Thoracic aorta (tissue), 2 donors: ENCODE data around the gene PROCA1. TPM values are rescaled to one million over a fixed set of nuclear protein-coding genes. Genes with fewer than 3 reads are reported as not detected.
A peak's percentile ranks its signal among the peaks of the same experiment; 100 is the strongest.

Source experiments
- ATAC-seq: fragments of 150-250 bp; one replicate; pipeline ENCODE4 v1.8.0; 2017; ENCODE audit warnings: low read depth; ENCODE audit not compliant: insufficient number of reproducible peaks, low FRiP score
- DNase-seq: peaks from one replicate; pipeline ENCODE4 v3.0.0-alpha.2; 2020; ENCODE audit warnings: low spot score
- H3K27ac ChIP-seq, 2 donors: fragments of 200-600 bp; sonication (generic); 1 replicate in 1 of 2; 2 replicates in 1 of 2; pipeline ENCODE4 v1.5.1; 2016; ENCODE audit warnings: mild to moderate bottlenecking in 2 of 2, moderate library complexity in 2 of 2
- H3K27me3 ChIP-seq: fragments of 200-600 bp; sonication (generic); replicated peaks from 2 replicates; pipeline ENCODE4 v1.6.0; 2016; ENCODE audit warnings: mild to moderate bottlenecking; ENCODE audit not compliant: insufficient read depth
- H3K36me3 ChIP-seq: fragments of 200-600 bp; sonication (generic); one replicate; pipeline ENCODE4 v1.5.1; 2016
- H3K4me1 ChIP-seq, 2 donors: fragments of 200-600 bp; sonication (generic); 1 replicate in 1 of 2; 2 replicates in 1 of 2; pipeline versions ENCODE4 v1.5.1 to v1.6.0; 2016; ENCODE audit warnings: low read depth in 2 of 2, mild to moderate bottlenecking in 1 of 2; ENCODE audit not compliant: control insufficient read depth in 1 of 2
- H3K4me3 ChIP-seq: fragments of 200-600 bp; sonication (generic); 2 replicates; pipeline ENCODE4 v1.5.1; 2016; ENCODE audit warnings: mild to moderate bottlenecking
- H3K9me3 ChIP-seq: fragments of 200-600 bp; sonication (generic); 2 replicates; pipeline ENCODE4 v1.5.1; 2016
- CTCF ChIP-seq: fragments of 200-600 bp; sonication (generic); IDR thresholded peaks from one replicate; pipeline ENCODE4 v1.5.1; 2019; ENCODE audit warnings: antibody characterized with exemption
- total RNA-seq, 2 donors: library from RNA; depleted of rRNA; stranded (reverse); fragments of >200 nt; gene quantifications; one replicate each; pipeline versions ENCODE4 v1.1.0 to v1.2.3, GENCODE V29; 2016

PROCA1 gene
- total RNA-seq, 2 donors from 2014 or later: 1.1 to 1.8 TPM

DNA sequence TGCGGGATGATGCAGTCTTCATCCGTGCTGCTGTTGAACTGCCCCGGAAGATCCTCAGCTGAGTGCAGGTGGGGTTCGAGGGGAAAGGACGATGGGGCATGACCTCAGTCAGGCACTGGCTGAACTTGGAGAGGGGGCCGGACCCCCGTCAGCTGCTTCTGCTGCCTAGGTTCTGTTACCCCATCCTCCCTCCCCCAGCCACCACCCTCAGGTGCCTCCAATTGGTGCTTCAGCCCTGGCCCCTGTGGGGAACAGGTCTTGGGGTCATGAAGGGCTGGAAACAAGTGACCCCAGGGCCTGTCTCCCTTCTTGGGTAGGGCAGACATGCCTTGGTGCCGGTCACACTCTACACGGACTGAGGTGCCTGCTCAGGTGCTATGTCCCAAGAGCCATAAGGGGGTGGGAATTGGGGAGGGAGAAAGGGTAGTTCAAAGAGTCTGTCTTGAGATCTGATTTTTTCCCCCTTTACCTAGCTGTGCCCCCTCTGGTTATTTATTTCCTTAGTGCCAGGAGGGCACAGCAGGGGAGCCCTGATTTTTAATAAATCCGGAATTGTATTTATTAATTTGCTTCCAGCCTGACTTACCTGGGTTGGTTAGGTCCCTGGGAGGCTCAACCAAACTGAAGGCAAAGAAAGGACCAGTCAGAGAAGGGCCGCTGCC is 38.0 kb upstream of the PROCA1 start:
- Histone ChIP-seq H3K9me3 (no peaks in the 10 kb centered on the region), H3K4me3 (no peak overlapping the region), H3K4me1 (peaks cover 23 to 33% of the 10 kb centered on the region in 2 donors), H3K36me3 (peaks cover 6% of the 10 kb centered on the region), H3K27ac (no peak overlapping the region), H3K27me3 (no peaks in the 10 kb centered on the region)
- no peak for TF ChIP-seq CTCF
- DNase-seq: no peak
- no peak for ATAC-seq

- no peak for DNase-seq
- no peak for TF ChIP-seq CTCF
- H3K4me1 ChIP-seq: peaks cover 23 to 38% of the 10 kb centered on the region in 2 donors
- H3K9me3 ChIP-seq: no peaks in the 10 kb centered on the region
- no peak for ATAC-seq
- H3K27ac ChIP-seq: no peak overlapping the region
- H3K27me3 ChIP-seq: no peaks in the 10 kb centered on the region
- no peak overlapping the region for H3K4me3 ChIP-seq
- peaks cover 6% of the 10 kb centered on the region for H3K36me3 ChIP-seq
Observed at GRCh38 chr17:28748852-28749515, 37.3 kb upstream of the PROCA1 start.

DNA sequence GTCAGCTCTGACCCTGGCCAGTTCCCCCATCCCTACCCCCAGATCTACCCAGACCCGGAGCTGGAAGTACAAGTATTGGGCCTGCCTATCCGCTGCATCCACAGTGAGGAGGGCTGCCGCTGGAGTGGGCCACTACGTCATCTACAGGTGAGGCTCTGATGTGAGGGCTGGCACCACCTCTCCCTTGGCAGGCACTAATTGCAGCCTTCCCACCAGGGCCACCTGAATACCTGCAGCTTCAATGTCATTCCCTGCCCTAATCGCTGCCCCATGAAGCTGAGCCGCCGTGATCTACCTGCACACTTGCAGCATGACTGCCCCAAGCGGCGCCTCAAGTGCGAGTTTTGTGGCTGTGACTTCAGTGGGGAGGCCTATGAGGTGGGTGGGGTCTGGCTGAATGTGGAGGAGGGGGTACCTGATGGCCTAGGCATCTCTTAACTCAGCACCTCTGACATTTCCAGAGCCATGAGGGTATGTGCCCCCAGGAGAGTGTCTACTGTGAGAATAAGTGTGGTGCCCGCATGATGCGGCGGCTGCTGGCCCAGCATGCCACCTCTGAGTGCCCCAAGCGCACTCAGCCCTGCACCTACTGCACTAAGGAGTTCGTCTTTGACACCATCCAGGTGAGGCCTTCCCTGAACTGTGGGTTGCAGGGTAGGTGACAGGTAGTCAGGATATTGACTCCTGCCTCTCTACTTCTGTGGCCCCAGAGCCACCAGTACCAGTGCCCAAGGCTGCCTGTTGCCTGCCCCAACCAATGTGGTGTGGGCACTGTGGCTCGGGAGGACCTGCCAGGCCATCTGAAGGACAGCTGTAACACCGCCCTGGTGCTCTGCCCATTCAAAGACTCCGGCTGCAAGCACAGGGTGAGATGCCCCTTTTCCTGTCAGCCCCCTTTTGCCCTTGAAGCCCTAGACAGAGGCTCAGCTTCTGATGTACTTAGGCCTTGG is 36.4 kb upstream of the PROCA1 start:
- Histone ChIP-seq H3K4me3 (no peak overlapping the region), H3K9me3 (no peaks in the 10 kb centered on the region), H3K27ac (peak overlapping the region in 1 of 2 donors; percentile 86), H3K36me3 (peaks cover 6% of the 10 kb centered on the region), H3K4me1 (peaks cover 23 to 42% of the 10 kb centered on the region in 2 donors), H3K27me3 (no peaks in the 10 kb centered on the region)
- no peak for TF ChIP-seq CTCF
- no peak for DNase-seq
- no peak for ATAC-seq

DNA sequence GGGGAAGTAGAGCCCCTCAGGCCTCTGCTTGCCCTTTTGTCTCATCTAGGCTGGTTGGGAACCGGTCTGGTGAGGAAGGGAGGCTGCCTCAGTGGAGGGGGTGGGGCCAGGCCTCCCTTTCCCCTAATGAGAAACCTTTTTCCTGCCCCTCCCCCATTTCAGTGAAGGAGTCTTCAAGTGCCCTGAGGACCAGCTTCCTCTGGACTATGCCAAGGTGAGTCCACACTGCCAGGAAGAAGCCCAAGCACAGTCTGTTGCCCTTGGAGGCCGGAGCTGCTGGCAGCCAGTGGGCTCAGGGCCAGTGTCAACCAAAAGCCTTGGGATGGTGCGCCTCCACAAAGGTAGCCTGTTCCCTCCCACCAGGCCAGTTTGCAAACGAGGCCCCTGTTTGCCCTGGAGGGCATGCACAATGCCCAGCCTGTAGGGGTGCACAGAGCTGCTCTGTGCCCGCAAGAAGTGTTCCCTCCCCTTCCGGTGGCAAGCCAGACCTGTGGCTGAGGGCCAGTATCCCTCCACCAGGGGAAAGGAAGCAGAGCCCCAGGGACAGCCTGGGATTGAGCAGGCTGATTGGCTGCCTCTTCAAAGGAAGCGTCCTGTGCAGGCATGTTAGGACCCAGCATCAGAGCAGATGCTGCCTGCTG is 35.5 kb upstream of the PROCA1 start:
- TF ChIP-seq CTCF: no peak
- Histone ChIP-seq H3K27me3 (no peaks in the 10 kb centered on the region), H3K9me3 (no peaks in the 10 kb centered on the region), H3K4me1 (peaks cover 23 to 50% of the 10 kb centered on the region in 2 donors), H3K36me3 (peaks cover 6% of the 10 kb centered on the region), H3K4me3 (no peak overlapping the region), H3K27ac (peak overlapping the region; percentile 83 to 86)
- DNase-seq (no peak), ATAC-seq (no peak)
